ENCODE measurements around the gene NBAS.
"Not testable (repeated sequence)": the region's sequence is repeated elsewhere in the genome, so short reads cannot be mapped to it uniquely, and the experiment has no call there.

Gene NBAS

GRCh38 chr2:15456352-15456751, 104.8 kb downstream of the NBAS start:
- no peak for DNase-seq

DNA sequence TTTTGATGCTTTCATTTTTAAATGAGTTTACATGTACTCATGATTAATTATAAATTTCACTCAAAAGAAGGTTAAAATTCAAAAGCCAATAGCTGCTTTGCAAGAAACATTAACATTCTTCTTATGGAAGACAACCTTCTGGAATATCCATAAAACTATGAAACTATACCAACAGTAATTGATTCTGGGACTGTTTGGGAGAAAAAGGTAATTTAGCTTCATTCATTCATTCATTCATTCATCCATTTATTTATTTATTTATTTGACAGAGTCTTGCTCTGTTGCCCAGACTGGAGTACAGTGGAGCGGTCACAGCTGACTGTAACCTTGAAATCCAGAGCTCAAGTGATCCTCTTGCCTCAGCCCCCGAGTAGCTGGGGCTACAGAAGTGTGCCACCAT, 110.3 kb downstream of the NBAS start:
- no peak for DNase-seq

DNA sequence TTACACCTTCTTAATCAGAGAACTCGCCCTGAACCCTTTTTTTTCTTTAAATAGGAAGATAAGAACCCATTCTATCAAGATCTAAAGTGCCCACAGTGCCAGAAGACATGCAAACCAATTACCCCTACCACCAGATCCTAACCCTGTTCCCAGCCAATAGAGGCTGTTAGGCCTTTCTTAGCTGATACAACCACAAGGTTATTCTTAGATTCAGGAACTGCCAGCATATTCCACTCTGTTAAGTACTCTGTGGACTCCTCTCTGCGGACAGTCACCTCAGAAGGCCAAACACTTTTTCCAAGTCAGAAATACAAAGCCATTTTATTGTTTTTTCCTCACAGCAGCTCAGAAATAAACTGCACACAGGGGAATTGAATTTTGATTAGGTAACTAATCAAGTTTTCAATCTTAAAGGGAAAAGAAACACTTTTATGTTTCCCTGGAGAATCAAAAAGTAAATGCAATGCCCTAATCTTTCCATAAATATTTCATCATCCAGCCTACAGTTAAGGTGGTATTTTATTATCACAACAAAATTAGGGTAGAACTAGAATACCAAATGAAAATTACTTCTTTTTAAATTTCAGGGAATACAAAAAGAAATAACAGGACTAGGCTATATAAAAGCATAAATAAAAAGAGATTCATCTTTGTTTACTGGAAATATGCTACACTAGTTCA, 111.4 kb downstream of the NBAS start:
- DNase-seq: no peak

- DNase-seq: no peak
These were observed 112.8 kb downstream of the NBAS start for GRCh38 chr2:15448250-15448839.

GRCh38 chr2:15447381-15447780, 113.8 kb downstream of the NBAS start:
- DNase-seq: no peak

GRCh38 chr2:15446961-15447360, 114.2 kb downstream of the NBAS start:
- DNase-seq: no peak

DNA sequence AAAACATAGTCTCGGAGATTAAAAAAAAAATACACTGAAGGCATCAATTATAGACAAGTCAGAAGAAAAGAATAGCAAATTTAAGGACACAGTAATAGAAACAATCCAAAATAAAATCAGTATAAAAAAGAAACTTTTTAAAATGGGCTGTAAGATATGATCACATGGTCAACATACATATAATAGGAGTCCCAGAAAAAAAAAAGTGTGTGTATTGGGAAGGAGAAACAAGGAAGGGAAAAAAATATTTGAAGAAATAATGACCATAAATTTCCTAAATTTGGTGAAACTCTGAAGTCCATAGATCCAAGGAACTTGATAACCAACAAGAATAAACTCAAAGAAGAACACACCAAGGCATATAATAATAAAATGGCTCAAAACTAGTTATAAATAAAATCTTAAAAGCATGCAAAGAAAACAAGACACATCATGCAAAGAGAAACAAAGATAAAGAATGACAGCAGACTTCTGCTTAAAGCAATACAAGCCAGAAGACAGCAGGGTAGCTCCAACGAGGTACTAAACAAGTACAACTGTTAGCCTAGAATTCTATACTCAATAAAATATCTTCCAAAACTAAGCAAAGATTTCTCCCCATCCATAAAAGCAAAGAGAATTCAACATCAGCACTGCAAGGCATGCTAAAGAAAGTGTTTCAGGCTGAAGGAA, 115.1 kb downstream of the NBAS start:
- DNase-seq: no peak

DNA sequence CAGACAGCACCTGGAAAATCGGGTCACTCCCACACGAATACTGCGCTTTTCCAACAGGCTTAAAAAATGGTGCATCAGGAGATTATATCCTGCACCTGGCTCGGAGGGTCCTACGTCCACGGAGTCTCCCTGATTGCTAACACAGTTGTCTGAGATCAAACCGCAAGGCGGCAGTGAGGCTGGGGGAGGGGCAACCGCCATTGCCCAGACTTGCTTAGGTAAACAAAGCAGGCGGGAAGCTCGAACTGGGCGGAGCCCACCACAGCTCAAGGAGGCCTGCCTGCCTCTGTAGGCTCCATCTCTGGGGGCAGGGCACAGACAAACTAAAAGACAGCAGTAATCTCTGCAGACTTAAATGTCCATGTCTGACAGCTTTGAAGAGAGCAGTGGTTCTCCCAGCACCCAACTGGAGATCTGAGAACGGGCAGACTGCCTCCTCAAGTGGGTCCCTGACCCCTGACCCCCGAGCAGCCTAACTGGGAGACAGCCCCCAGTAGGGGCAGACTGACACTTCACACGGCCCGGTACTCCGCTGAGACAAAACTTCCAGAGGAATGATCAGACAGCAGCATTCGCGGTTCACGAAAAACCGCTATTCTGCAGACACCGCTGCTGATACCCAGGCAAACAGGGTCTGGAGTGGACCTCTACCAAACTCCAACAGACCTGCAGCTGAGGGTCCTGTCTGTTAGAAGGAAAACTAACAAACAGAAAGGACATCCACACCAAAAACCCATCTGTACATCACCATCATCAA, 121.2 kb downstream of the NBAS start:
- DNase-seq: not testable (repeated sequence)

DNA sequence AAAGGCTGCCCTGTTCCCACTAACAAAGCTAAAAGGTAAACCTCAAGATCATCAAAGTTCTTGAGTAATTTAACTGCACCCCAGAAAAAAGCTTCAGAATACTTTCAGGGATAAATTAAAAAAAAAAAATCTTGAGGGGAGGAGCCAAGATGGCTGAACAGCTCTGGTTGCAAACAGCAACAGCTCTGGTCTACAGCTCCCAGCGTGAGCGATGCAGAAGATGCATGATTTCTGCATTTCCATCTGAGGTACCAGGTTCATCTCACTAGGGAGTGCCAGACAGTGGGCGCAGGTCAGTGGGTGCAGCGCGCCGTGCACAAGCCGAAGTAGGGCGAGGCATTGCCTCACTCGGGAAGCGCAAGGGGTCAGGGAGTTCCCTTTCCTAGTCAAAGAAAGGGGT, 121.8 kb downstream of the NBAS start:
- not testable (repeated sequence) for DNase-seq

DNA sequence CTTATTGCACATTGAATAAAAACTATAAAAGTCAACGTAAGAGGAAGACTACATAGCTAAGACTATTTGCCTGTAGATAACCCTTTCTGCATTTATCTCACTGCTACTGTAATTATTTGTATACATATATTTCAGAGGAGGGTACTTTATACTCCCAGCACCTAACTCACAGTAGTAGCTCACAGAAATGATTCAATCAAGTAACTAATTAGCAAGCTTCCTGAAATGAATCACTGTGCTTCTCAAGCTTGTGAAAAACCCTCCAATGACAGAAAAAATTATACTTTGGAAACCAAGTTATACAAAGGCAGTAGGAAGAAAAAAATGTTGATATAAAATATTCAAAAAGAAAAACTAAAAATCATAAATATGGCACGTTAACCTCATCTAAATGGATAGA, 124.9 kb downstream of the NBAS start:
- peak in 1 of 5 experiments; percentile 8 for DNase-seq

DNA sequence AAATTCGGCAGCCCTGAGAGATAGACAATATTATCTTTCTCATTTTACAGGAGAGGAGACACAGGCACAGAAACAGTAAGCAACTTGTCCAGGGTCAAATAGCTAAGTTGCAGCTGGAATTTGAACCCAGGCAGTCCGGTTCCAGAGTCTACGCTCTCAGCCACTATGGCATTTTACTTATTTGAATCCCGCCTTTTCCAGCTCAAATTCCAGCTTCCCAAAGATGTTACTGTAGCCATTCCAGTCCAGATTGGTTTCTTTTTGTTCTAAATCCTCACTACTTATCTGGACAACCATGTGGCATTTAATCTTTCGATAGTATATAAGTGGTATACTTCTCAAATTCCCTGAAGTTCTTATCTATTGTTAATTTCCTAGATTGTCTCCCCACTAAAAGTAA, 125.7 kb downstream of the NBAS start:
- no peak for DNase-seq

GRCh38 chr2:15432642-15433256, 128.4 kb downstream of the NBAS start:
- peak in 1 of 5 experiments; percentile 9 for DNase-seq

DNA sequence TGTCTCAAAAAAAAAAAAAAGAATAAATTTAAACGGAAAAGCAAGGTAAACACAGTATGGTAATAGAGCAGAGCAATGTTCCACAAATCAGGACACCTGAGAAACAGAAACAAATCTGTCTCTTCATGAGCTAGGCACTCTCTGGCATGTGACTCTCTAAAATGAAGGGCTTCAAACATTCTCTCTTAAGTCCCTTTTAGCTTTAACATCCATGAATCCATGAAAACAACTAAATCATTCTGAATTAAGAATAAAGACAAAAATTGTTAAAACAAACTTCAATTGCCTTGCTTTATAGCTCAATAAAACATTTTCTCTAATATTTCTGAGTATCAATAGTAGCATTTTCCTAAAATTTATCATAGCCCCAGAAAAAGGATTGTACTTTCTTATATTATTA, 132.1 kb downstream of the NBAS start:
- DNase-seq: no peak

GRCh38 chr2:15427987-15428386, 133.1 kb downstream of the NBAS start:
- no peak for DNase-seq

- DNase-seq: no peak
These were observed 134.5 kb downstream of the NBAS start for GRCh38 chr2:15426606-15427005.

DNA sequence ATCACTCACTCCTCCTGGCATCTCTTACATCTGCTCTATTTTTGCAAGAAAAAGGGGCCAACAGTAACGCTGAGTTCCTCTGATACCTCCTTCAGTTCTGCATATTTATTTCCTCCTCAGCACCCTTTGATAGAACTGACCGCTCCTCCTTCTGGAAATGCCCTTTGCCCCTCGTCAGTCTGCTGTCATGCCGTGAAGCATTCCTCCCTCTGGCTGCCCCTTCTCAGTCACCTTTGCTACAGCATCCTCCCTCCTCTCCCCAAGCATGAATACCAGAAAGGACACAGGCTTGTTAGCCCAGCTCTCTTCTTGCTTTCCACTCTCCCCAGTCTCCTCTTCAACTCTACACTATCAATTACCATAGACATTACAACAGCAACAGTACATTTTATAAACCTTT, 135.4 kb downstream of the NBAS start:
- DNase-seq: no peak

- DNase-seq: no peak
These were observed 139.4 kb downstream of the NBAS start for GRCh38 chr2:15421753-15422152.

GRCh38 chr2:15415748-15416147, 145.4 kb downstream of the NBAS start:
- DNase-seq: no peak

- DNase-seq: no peak
These were observed 148.4 kb downstream of the NBAS start for GRCh38 chr2:15412779-15413178.

GRCh38 chr2:15412309-15412708, 148.8 kb downstream of the NBAS start:
- DNase-seq: no peak

GRCh38 chr2:15410884-15411283, 150.2 kb downstream of the NBAS start:
- no peak for DNase-seq

GRCh38 chr2:15408759-15409158, 152.4 kb downstream of the NBAS start:
- DNase-seq: no peak

- no peak for DNase-seq
These were observed 153.5 kb downstream of the NBAS start for GRCh38 chr2:15407666-15408065.
